ENCODE data around the gene FBXO41. TPM values are rescaled to one million over a fixed set of nuclear protein-coding genes. Genes with fewer than 3 reads are reported as not detected.

Gene FBXO41
- total and polyA plus RNA-seq, 9 of the 15 experiments (the other 6 are each of a cell fraction or from before 2014, with no cell fraction given), result 0.21 to 8.2 (median 3.5) TPM

DNA sequence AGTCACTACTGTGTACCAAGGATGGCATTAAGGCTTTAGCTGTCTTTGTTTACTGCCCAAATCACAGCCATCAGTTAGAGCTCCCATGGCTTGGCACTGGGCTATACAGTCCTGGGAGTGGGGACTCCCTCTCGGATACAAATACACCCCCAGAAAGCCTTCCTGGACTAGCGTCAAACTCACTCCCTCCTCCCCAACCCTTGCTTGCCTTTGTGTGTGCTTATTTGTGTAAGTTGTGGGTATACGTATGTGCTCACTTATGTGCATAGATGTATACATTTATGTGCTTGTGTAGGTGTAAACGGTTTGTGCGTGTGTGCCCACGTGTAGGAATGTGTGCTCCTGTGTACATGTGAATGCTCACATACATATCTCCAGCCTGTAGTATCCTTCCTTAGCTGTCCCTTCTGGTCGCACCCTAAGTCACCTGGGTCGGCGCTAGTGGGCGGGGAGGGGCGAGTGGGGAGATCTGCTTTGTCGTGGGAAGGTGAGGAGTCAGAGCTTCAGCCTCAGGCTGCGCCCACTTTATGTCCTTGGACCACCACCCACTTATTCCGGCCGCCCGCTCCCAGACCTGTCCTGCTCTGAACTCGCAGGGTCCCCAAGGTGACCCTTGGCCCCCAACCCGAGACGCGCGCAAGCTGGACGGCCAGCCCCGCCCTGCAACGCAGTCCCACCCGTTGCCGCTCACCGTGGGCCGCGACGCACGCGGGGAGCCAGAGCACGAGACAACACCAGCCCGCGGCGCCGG, 51.7 kb downstream of the FBXO41 start:
- CTCF ChIA-PET (ENCODE audit: low intra/inter-chr PET ratio), result no interaction called here
- POLR2A ChIA-PET, result interaction anchor here (0.5 to 6.3 kb wide), 11 partner anchors 9 to 661 kb away, joined by 3 to 43 read pairs (median 5); no protein-coding TSS in a partner anchor
- no peaks in the 10 kb centered on the region for H3K9me3 ChIP-seq (replicated peaks; ENCODE audit: control insufficient read depth, insufficient read depth, low read depth, low read length)
- H3K36me3 ChIP-seq (ENCODE audit: control insufficient read depth, insufficient read depth, low read length), result peaks cover 46% of the 10 kb centered on the region
- H3K4me1 ChIP-seq (replicated peaks in 1 of 2; ENCODE audit: control insufficient read depth in 2 of 2, insufficient read depth in 2 of 2, low read length in 2 of 2), result peaks cover 13 to 19% of the 10 kb centered on the region in 2 experiments; a peak in 3 of 5 replicates
- FAIRE-seq, result no peak
- peak; percentile 60 to 78 (median 71) for DNase-seq (ENCODE audit: extremely low read depth in 1 of 4, low spot score in 3 of 4)
- ATAC-seq, result peak; percentile 54
- H3K27ac ChIP-seq (ENCODE audit: extremely low read depth, low read depth, low read length), result peak overlapping the region; percentile 67
- H3K4me3 ChIP-seq, result peak overlapping the region; percentile 95
- 2% methylated on average over 13 of the region's 37 CpGs for WGBS (ENCODE audit: insufficient coverage, low coverage, missing lambda C conversion rate)
- BruUV-seq (replicated peaks), result TSS peak; percentile 68
- no peaks in the 10 kb centered on the region for H3K27me3 ChIP-seq (ENCODE audit: control insufficient read depth in 2 of 2, insufficient read depth in 2 of 2, low read length in 2 of 2)
- H3K9ac ChIP-seq (ENCODE audit: insufficient read depth in 1 of 2, low read depth in 2 of 2, low read length in 2 of 2), result peak overlapping the region; percentile 91 to 95
- peak overlapping the region; percentile 98 for H3K4me2 ChIP-seq (ENCODE audit: insufficient read depth, low read length)
- H3K79me2 ChIP-seq (ENCODE audit: control insufficient read depth, insufficient read depth, low read length), result peaks cover 50% of the 10 kb centered on the region
- H4K20me1 ChIP-seq (replicated peaks; ENCODE audit: control insufficient read depth, insufficient read depth, low read length), result peaks cover 26% of the 10 kb centered on the region
- intact Hi-C loops (cut with micrococcal nuclease), result loop anchor here (1.0 kb wide), 1 partner anchor 18 kb away; the partner anchor contains the start of gene SMYD5
- in situ Hi-C loops (cut with MboI), result no loop called here
- peak overlapping the region; percentile 93 for H2AFZ ChIP-seq (ENCODE audit: low read depth, low read length)
- H3K9me1 ChIP-seq (ENCODE audit: control insufficient read depth, insufficient read depth, low read length), result peaks cover 11% of the 10 kb centered on the region
- peak; percentile 80 for TF ChIP-seq ESRRA (IDR thresholded peaks at IDR 0.05; ENCODE audit: borderline replicate concordance, low read depth)
- TF ChIP-seq, protein P1, sequence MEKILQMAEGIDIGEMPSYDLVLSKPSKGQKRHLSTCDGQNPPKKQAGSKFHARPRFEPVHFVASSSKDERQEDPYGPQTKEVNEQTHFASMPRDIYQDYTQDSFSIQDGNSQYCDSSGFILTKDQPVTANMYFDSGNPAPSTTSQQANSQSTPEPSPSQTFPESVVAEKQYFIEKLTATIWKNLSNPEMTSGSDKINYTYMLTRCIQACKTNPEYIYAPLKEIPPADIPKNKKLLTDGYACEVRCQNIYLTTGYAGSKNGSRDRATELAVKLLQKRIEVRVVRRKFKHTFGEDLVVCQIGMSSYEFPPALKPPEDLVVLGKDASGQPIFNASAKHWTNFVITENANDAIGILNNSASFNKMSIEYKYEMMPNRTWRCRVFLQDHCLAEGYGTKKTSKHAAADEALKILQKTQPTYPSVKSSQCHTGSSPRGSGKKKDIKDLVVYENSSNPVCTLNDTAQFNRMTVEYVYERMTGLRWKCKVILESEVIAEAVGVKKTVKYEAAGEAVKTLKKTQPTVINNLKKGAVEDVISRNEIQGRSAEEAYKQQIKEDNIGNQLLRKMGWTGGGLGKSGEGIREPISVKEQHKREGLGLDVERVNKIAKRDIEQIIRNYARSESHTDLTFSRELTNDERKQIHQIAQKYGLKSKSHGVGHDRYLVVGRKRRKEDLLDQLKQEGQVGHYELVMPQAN (IDR thresholded peaks at IDR 0.05; ENCODE audit: borderline replicate concordance), result peak; percentile 61
- no peak for TF ChIP-seq BHLHE40 (IDR thresholded peaks at IDR 0.05; ENCODE audit: low read length)
- TF ChIP-seq CTBP1 (IDR thresholded peaks at IDR 0.05; ENCODE audit: borderline replicate concordance), result 0 out of 2 replicates have a peak, but pooled peaks have one; percentile 3
- TF ChIP-seq, protein P2, sequence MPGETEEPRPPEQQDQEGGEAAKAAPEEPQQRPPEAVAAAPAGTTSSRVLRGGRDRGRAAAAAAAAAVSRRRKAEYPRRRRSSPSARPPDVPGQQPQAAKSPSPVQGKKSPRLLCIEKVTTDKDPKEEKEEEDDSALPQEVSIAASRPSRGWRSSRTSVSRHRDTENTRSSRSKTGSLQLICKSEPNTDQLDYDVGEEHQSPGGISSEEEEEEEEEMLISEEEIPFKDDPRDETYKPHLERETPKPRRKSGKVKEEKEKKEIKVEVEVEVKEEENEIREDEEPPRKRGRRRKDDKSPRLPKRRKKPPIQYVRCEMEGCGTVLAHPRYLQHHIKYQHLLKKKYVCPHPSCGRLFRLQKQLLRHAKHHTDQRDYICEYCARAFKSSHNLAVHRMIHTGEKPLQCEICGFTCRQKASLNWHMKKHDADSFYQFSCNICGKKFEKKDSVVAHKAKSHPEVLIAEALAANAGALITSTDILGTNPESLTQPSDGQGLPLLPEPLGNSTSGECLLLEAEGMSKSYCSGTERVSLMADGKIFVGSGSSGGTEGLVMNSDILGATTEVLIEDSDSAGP (CRISPR knock-in tag; IDR thresholded peaks at IDR 0.05), result 0 out of 2 replicates have a peak, but pooled peaks have one; percentile 13
- peak in 1 of 2 experiments; percentile 71; a peak in 2 of 4 replicates for TF ChIP-seq HDAC1 (IDR thresholded peaks at IDR 0.05)
- TF ChIP-seq, protein P3, sequence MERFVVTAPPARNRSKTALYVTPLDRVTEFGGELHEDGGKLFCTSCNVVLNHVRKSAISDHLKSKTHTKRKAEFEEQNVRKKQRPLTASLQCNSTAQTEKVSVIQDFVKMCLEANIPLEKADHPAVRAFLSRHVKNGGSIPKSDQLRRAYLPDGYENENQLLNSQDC (CRISPR knock-in tag; IDR thresholded peaks at IDR 0.05), result 0 out of 2 replicates have a peak, but pooled peaks have one; percentile 27
- 0 out of 2 replicates have a peak, but pooled peaks have one; percentile 11 for TF ChIP-seq MTA3 (IDR thresholded peaks at IDR 0.05; ENCODE audit: borderline replicate concordance)
- peak; percentile 17 for TF ChIP-seq LCOR (CRISPR knock-in tag; IDR thresholded peaks at IDR 0.05)
- TF ChIP-seq, protein P4, sequence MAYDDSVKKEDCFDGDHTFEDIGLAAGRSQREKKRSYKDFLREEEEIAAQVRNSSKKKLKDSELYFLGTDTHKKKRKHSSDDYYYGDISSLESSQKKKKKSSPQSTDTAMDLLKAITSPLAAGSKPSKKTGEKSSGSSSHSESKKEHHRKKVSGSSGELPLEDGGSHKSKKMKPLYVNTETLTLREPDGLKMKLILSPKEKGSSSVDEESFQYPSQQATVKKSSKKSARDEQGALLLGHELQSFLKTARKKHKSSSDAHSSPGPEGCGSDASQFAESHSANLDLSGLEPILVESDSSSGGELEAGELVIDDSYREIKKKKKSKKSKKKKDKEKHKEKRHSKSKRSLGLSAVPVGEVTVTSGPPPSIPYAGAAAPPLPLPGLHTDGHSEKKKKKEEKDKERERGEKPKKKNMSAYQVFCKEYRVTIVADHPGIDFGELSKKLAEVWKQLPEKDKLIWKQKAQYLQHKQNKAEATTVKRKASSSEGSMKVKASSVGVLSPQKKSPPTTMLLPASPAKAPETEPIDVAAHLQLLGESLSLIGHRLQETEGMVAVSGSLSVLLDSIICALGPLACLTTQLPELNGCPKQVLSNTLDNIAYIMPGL (CRISPR knock-in tag; IDR thresholded peaks at IDR 0.05), result 0 out of 2 replicates have a peak, but pooled peaks have one; percentile 2
- peak; percentile 78; the same call in 1 of the 2 replicates for TF ChIP-seq TGIF2 (CRISPR knock-in tag; IDR thresholded peaks at IDR 0.05)
- TF ChIP-seq THRAP3 (IDR thresholded peaks at IDR 0.05; ENCODE audit: borderline replicate concordance), result no peak
- no peak for TF ChIP-seq POLR3A (IDR thresholded peaks at IDR 0.05; ENCODE audit: borderline replicate concordance, extremely low read depth, insufficient read depth, insufficient read length)
- peak; percentile 87 for TF ChIP-seq SAP30 (IDR thresholded peaks at IDR 0.05; ENCODE audit: borderline replicate concordance, insufficient read depth, low read depth, low read length, poor library complexity, severe bottlenecking)
